Measurements from ENCODE around the gene PABPN1L.
A peak's percentile ranks its signal among the peaks of the same experiment; 100 is the strongest.

Gene PABPN1L

DNA sequence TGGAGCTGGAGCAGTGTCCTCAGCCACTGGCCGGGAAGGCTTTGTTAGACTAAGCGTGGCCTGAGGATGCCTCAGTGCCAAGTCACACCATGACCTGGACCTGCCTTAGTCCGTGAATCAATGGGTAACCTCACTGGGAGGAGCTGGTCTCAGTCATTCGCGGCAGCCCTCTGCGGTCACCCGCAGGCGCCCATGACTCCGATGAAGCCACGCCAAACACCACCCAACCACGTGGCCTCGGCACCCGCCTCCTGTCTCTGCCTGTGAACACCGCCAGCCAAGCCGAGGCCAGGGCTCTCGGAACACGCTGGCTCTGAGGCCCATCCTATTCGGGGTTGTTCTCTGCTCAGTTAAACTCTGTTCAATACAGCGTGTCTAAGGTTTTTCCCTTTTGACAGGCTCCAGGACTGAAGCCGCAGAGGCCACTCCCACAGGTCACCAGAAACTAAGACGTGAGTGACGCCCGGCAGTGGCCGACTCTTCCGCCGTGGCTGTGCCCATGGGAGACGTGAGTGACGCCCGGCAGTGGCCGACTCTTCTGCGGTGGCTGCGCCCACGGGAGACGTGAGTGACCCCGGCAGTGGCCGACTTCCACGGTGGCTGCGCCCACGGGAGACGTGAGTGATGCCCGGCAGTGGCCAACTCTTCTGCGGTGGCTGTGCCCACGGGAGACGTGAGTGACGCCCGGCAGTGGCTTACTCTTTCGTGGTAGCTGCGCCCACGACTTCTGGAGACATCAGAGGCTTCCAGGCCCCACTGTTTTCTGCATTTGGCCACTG, 16.8 kb upstream of the PABPN1L start:
- DNase-seq (ENCODE audit: low read depth) = no peak
- TF ChIP-seq, protein P1, sequence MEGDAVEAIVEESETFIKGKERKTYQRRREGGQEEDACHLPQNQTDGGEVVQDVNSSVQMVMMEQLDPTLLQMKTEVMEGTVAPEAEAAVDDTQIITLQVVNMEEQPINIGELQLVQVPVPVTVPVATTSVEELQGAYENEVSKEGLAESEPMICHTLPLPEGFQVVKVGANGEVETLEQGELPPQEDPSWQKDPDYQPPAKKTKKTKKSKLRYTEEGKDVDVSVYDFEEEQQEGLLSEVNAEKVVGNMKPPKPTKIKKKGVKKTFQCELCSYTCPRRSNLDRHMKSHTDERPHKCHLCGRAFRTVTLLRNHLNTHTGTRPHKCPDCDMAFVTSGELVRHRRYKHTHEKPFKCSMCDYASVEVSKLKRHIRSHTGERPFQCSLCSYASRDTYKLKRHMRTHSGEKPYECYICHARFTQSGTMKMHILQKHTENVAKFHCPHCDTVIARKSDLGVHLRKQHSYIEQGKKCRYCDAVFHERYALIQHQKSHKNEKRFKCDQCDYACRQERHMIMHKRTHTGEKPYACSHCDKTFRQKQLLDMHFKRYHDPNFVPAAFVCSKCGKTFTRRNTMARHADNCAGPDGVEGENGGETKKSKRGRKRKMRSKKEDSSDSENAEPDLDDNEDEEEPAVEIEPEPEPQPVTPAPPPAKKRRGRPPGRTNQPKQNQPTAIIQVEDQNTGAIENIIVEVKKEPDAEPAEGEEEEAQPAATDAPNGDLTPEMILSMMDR (IDR thresholded peaks at IDR 0.05; ENCODE audit: insufficient read depth, low read depth, low read length, missing control alignments) = no peak
- H3K4me3 ChIP-seq (ENCODE audit: low read depth, low read length) = no peak overlapping the region

DNA sequence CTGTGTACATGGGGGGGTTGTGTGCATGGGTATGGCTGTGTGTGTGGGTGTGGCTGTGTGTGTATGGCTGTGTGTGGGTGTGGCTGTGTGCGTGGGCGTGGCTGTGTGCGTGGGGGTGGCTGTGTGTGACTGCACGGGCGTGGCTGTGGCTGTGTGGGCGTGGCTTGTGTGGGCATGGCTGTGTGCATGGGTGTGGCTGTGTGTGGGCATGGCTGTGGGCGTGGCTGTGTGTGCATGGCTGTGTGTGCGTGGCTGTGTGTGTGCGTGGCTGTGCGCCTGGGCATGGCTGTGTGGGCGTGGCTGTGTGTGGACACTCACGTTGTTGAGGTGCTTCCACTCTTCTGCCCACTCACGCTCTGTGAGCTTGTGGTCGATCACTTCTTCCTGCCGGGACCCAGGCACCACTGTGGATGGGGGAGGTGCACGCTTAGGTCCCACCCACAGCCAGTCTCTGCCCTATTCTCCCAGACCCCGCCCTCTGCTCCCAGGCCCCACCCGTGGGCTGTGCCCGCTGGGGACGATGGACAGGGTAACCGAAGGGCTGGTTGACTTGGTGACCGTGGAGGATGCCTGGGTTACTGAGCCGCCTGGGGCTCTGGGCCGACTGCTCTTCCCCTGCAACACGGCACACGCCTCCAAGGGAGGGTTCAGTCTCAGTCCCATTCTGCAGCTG, 16.0 kb upstream of the PABPN1L start:
- H3K4me3 ChIP-seq (ENCODE audit: low read depth, low read length) = no peak overlapping the region
- TF ChIP-seq, protein P1 (IDR thresholded peaks at IDR 0.05; ENCODE audit: insufficient read depth, low read depth, low read length, missing control alignments) = no peak
- peak; percentile 49 for DNase-seq (ENCODE audit: low read depth)

DNA sequence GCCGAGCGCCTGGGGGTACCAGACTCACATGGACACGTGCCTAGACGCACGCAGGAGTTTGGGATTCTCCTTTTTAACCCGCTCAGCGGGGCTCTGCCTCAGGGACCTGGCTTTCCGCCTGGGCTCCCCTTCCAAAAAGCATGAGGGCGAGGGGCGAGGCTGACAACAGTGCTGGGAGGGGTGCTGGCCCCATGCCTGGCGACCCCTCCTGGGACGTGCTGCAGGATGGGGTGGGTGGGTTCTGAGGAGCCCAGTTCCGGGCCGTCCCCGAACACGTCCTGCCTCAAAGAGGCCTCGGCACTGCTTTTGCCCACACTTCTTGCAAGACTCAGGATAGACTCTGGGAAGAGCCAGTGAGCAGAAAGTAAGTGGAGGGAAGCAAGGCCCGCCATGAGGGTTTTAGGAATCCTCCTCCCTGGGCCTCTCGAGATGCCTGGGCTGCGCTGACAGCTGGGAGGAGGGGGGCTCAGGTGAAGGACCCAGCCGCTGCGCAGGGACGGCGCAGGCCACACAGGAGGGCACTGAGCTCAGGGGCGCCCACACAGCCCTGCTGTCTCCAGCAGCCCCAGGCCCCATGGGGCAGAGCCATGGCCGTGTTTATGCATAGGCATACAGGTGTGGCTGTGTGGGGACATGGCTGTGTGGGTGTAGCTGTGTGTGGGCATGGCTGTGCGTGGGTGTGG, 15.4 kb upstream of the PABPN1L start:
- no peak for DNase-seq (ENCODE audit: low read depth)
- TF ChIP-seq, protein P1 (IDR thresholded peaks at IDR 0.05; ENCODE audit: insufficient read depth, low read depth, low read length, missing control alignments) = no peak
- no peak overlapping the region for H3K4me3 ChIP-seq (ENCODE audit: low read depth, low read length)

DNA sequence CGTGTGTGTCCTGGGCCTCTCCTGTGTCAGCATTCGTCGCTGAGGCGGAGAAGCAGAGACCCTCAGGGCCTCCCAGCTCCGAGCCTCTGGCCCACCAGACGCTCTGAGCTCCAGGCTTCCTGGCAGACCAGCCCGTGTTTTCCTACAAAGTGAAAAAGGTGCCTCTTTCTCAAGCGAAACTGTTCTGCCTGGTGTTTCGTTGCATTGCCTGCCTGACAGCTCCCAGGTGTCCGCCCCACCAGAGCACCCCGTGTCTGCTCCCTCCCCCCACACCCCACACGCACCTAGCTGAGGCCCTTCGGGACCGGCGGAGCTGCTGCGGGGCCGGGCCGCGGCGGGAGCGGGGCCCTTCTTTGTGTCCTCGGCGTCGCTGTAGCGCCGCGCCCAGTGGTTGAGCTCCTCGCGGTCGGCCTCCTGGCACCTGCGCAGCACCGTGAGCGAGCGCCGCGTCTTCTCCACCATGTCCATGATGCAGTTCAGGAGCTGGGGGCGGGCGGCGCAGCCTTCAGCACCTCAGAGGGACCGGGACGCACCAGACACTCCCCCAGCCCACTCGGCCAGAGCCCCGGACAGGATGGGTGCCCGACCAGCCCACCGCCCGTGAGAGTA, 14.7 kb upstream of the PABPN1L start:
- DNase-seq (ENCODE audit: low read depth) = no peak
- TF ChIP-seq, protein P1 (IDR thresholded peaks at IDR 0.05; ENCODE audit: insufficient read depth, low read depth, low read length, missing control alignments) = no peak
- no peak overlapping the region for H3K4me3 ChIP-seq (ENCODE audit: low read depth, low read length)

DNA sequence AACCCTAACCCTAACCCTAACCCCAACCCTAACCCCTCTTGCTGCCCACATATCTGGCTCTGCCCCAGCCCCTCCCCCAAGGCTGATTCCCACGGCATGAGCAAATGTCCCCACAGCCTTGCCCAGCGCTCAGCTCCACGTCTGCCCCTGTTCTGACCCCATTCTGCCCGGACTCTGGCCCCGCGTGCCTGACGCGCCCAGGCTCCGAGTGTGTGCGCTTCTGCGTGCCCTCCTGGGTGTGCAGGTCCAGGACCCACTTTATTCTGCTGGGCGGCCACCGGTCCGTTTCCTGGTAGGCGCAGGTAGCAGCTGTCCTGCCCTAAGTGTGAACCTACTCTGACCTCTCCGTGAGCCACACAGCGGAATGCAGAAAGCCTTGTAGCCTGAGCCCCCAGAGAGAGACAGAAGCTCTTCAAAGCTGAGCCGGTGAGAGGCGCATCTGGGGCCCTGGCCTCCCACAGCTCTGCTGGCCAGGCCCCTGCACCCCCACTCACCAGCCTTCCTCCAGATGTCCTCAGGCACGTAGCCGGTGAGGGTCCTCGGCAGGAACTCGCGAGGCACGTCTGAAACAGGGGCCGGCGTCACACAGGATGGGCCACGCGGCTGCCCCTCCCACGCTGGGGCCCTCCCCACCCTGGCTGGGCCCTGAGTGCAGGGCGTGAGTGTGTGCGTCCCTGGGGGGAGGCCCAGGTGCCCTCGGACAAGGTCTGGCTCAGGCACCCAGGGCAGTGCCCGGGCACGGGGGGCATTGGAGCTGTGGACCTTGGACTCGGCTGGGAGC, 14.0 kb upstream of the PABPN1L start:
- DNase-seq (ENCODE audit: low read depth) = no peak
- TF ChIP-seq, protein P1 (IDR thresholded peaks at IDR 0.05; ENCODE audit: insufficient read depth, low read depth, low read length, missing control alignments) = no peak

DNA sequence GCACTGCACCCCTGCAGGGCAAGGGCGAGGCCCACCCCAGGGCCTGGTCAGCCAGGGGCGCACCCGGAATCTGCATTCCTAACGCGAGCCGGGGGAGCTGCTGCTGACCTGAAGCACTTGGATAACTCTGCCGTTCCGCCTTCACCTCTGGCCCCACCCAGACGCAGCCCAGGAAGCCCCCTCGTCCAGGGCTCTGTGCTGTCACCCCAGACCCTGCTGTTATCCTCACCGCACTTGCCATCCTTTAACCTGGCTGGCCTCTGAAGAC, 13.3 kb upstream of the PABPN1L start:
- no peak for DNase-seq (ENCODE audit: low read depth)
- H3K4me3 ChIP-seq (ENCODE audit: low read depth, low read length) = no peak overlapping the region
- TF ChIP-seq, protein P1 (IDR thresholded peaks at IDR 0.05; ENCODE audit: insufficient read depth, low read depth, low read length, missing control alignments) = no peak

More for the DNA sequence above, 14.0 kb upstream of the PABPN1L start:
- H3K4me3 ChIP-seq (ENCODE audit: low read depth, low read length) = no peak overlapping the region

Measured in GM12865 (cell line).